ENCODE measurements around the gene AMN. TPM values are rescaled to one million over a fixed set of nuclear protein-coding genes. Genes with fewer than 3 reads are reported as not detected.

AMN gene
- total and polyA plus RNA-seq, 4 donors = 2.1 to 51.2 (median 8.6) TPM

DNA sequence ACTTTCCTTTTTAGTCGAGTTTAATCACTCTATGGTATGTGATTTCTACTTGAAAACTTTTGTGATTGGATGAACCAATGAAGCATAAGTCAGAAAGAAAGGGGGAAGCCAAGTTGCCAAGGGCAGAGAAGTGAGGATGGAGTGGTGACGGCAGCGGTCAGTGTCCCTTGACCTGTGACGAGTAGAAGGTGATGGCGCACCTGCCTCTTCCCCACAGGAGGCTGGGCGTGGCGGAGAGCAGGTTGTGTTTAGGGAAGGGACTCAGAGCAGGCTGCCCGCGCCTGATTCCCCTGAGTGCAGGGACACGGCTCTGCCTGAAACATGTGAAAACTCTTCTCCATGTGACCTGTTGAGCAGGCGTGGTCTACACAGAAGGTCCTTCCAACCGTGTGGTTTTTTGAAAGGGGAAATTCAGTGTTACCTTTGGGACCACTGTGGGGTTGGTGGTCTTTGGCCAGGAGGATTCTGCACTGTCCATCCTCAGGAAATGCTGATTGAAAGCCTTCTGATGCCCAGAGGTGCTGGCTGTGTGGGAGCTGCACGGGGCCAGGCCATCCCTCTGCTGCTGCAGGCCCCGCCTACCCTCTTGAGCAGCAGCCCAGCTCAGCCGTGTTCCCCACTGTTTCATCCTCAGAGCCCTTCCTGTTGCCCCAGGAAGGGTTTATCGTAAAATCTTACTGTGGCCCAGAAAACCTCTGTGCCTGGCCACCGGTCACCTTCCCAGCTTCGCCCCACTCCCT lies 23.5 kb upstream of the AMN start:
- WGBS = 94% methylated on average over 18 of the region's 18 CpGs
- Histone ChIP-seq H3K9ac (ENCODE audit: low read depth in 1 of 2, low read length in 2 of 2) (no peak overlapping the region), H3K27me3 (ENCODE audit: control insufficient read depth in 4 of 4, insufficient read depth in 4 of 4, low read length in 3 of 4) (no peaks in the 10 kb centered on the region), H3K9me3 (ENCODE audit: control insufficient read depth in 4 of 4, low read length in 3 of 4) (no peaks in the 10 kb centered on the region), H3K4me3 (ENCODE audit: low read depth in 1 of 3, low read length in 3 of 3) (no peak overlapping the region), H3K36me3 (ENCODE audit: control insufficient read depth in 4 of 4, insufficient read depth in 3 of 4, low read depth in 1 of 4, low read length in 3 of 4) (peaks cover 0 to 19% (median 10%) of the 10 kb centered on the region in 4 donors), H3K4me1 (ENCODE audit: control insufficient read depth in 4 of 4, insufficient read depth in 4 of 4, low read length in 3 of 4) (peaks cover 0 to 2% (median 0%) of the 10 kb centered on the region in 4 donors), H3K27ac (ENCODE audit: low read depth in 1 of 2, low read length in 2 of 2) (no peak overlapping the region)
- TF ChIP-seq EGR1 (IDR thresholded peaks at IDR 0.05; ENCODE audit: low read depth in 2 of 2) (no peak), HNF4A (conservative IDR thresholded peaks at IDR 0.05) (no peak), FOXA2 (IDR thresholded peaks at IDR 0.05) (no peak), GABPA (IDR thresholded peaks at IDR 0.05 in 1 of 2, conservative IDR thresholded peaks at IDR 0.05 in 1 of 2) (no peak)
- TF ChIP-seq, protein P1, sequence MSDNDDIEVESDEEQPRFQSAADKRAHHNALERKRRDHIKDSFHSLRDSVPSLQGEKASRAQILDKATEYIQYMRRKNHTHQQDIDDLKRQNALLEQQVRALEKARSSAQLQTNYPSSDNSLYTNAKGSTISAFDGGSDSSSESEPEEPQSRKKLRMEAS (IDR thresholded peaks at IDR 0.05) = no peak
- no peak for DNase-seq (ENCODE audit: low spot score)

DNA sequence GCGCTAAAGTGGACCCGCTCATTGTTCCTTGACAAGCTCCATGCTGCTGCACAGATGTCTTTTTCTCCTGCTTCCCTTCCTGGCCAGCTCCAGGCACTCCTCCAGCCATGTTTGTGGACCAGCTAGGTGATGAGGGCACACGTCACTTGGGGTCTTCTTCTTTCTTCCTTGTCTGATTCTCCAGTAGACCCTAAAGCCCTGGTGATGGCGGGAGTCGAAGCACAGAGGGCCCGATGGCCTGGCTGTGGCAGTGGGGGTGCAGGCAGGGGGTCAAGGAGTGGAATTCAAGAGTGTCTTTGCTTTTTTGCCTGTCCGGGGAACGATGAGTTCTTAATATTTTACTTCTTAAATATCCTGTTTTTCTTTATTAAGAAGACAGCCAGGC lies 23.0 kb upstream of the AMN start:
- TF ChIP-seq GABPA (IDR thresholded peaks at IDR 0.05 in 1 of 2, conservative IDR thresholded peaks at IDR 0.05 in 1 of 2) (no peak), RAD21 (IDR thresholded peaks at IDR 0.05) (no peak), HNF4G (IDR thresholded peaks at IDR 0.05) (no peak), EGR1 (IDR thresholded peaks at IDR 0.05; ENCODE audit: low read depth in 2 of 2) (no peak), RXRA (IDR thresholded peaks at IDR 0.05) (no peak), NR2F2 (IDR thresholded peaks at IDR 0.05) (no peak)
- TF ChIP-seq, protein P2, sequence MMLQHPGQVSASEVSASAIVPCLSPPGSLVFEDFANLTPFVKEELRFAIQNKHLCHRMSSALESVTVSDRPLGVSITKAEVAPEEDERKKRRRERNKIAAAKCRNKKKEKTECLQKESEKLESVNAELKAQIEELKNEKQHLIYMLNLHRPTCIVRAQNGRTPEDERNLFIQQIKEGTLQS (IDR thresholded peaks at IDR 0.05) = no peak
- WGBS = 99% methylated on average over 8 of the region's 8 CpGs
- DNase-seq (ENCODE audit: low spot score) = no peak
- no peak overlapping the region for H3K4me3 ChIP-seq (ENCODE audit: low read depth in 1 of 3, low read length in 3 of 3)
- no peak overlapping the region for H3K9ac ChIP-seq (ENCODE audit: low read depth in 1 of 2, low read length in 2 of 2)
- peaks cover 0 to 19% (median 10%) of the 10 kb centered on the region in 4 donors for H3K36me3 ChIP-seq (ENCODE audit: control insufficient read depth in 4 of 4, insufficient read depth in 3 of 4, low read depth in 1 of 4, low read length in 3 of 4)
- no peaks in the 10 kb centered on the region for H3K4me1 ChIP-seq (ENCODE audit: control insufficient read depth in 4 of 4, insufficient read depth in 4 of 4, low read length in 3 of 4)
- no peaks in the 10 kb centered on the region for H3K27me3 ChIP-seq (ENCODE audit: control insufficient read depth in 4 of 4, insufficient read depth in 4 of 4, low read length in 3 of 4)
- no peak overlapping the region for H3K27ac ChIP-seq (ENCODE audit: low read depth in 1 of 2, low read length in 2 of 2)
- H3K9me3 ChIP-seq (ENCODE audit: control insufficient read depth in 4 of 4, low read length in 3 of 4) = no peaks in the 10 kb centered on the region

DNA sequence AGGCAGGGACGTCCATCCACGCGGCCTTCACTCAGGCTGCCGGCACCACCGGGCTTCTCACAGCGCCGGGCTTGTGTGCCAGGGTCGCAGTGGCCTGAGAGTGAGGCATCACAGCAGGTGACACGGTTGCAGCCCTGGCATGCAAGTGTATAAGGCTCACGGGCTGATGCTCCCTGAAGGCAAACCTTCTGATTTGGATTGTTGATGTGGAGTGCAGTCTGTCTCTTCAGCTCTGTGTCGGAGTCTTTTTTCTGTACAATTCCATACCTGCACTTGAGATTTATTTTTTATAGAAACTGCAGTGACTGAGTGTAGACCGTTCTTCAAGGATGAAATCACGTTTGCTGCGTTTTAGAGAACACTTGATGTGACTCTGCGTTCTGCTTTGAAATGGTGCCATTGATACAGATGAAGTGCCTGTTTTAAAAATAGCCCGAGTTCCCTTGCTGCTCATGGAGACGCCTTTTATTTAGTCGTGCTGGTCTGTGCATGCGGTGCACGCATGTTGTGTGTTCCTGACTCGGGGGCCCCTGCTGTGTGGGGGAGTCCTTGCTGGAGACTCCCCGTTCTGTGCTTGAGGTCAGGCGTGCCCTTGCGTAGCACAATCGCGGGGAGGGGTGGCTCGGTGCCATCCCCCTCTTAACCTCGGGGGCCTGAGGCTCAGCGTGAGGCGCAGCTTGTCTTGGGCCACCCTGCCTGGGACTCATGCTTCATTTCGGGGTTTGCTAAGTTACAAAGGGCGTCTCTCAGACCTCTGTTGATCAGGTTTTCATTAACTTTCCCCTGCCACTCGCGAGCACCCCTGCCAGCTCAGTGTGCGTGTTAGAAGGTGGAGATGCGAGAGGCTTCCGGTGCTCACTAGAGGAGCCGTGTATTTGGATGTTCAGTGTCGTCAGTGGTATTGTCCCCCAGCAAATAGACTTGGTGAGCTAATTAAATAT lies 21.6 kb upstream of the AMN start:
- Histone ChIP-seq H3K4me3 (ENCODE audit: low read depth in 1 of 3, low read length in 3 of 3) (no peak overlapping the region), H3K27ac (ENCODE audit: low read depth in 1 of 2, low read length in 2 of 2) (no peak overlapping the region), H3K9ac (ENCODE audit: low read depth in 1 of 2, low read length in 2 of 2) (no peak overlapping the region), H3K36me3 (ENCODE audit: control insufficient read depth in 4 of 4, insufficient read depth in 3 of 4, low read depth in 1 of 4, low read length in 3 of 4) (peaks cover 0 to 29% (median 8%) of the 10 kb centered on the region in 4 donors), H3K9me3 (ENCODE audit: control insufficient read depth in 4 of 4, low read length in 3 of 4) (no peaks in the 10 kb centered on the region), H3K27me3 (ENCODE audit: control insufficient read depth in 4 of 4, insufficient read depth in 4 of 4, low read length in 3 of 4) (no peaks in the 10 kb centered on the region), H3K4me1 (ENCODE audit: control insufficient read depth in 4 of 4, insufficient read depth in 4 of 4, low read length in 3 of 4) (no peaks in the 10 kb centered on the region)
- TF ChIP-seq YY1 (IDR thresholded peaks at IDR 0.05) = no peak
- no peak for TF ChIP-seq SP1 (IDR thresholded peaks at IDR 0.05)
- TF ChIP-seq, protein P3, sequence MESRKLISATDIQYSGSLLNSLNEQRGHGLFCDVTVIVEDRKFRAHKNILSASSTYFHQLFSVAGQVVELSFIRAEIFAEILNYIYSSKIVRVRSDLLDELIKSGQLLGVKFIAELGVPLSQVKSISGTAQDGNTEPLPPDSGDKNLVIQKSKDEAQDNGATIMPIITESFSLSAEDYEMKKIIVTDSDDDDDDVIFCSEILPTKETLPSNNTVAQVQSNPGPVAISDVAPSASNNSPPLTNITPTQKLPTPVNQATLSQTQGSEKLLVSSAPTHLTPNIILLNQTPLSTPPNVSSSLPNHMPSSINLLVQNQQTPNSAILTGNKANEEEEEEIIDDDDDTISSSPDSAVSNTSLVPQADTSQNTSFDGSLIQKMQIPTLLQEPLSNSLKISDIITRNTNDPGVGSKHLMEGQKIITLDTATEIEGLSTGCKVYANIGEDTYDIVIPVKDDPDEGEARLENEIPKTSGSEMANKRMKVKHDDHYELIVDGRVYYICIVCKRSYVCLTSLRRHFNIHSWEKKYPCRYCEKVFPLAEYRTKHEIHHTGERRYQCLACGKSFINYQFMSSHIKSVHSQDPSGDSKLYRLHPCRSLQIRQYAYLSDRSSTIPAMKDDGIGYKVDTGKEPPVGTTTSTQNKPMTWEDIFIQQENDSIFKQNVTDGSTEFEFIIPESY (IDR thresholded peaks at IDR 0.05) = no peak
- no peak for TF ChIP-seq EGR1 (IDR thresholded peaks at IDR 0.05; ENCODE audit: low read depth in 2 of 2)
- TF ChIP-seq JUND (IDR thresholded peaks at IDR 0.05) = no peak
- TF ChIP-seq HNF4A (conservative IDR thresholded peaks at IDR 0.05) = no peak
- TF ChIP-seq, protein P4, sequence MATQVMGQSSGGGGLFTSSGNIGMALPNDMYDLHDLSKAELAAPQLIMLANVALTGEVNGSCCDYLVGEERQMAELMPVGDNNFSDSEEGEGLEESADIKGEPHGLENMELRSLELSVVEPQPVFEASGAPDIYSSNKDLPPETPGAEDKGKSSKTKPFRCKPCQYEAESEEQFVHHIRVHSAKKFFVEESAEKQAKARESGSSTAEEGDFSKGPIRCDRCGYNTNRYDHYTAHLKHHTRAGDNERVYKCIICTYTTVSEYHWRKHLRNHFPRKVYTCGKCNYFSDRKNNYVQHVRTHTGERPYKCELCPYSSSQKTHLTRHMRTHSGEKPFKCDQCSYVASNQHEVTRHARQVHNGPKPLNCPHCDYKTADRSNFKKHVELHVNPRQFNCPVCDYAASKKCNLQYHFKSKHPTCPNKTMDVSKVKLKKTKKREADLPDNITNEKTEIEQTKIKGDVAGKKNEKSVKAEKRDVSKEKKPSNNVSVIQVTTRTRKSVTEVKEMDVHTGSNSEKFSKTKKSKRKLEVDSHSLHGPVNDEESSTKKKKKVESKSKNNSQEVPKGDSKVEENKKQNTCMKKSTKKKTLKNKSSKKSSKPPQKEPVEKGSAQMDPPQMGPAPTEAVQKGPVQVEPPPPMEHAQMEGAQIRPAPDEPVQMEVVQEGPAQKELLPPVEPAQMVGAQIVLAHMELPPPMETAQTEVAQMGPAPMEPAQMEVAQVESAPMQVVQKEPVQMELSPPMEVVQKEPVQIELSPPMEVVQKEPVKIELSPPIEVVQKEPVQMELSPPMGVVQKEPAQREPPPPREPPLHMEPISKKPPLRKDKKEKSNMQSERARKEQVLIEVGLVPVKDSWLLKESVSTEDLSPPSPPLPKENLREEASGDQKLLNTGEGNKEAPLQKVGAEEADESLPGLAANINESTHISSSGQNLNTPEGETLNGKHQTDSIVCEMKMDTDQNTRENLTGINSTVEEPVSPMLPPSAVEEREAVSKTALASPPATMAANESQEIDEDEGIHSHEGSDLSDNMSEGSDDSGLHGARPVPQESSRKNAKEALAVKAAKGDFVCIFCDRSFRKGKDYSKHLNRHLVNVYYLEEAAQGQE (IDR thresholded peaks at IDR 0.05) = no peak
- DNase-seq (ENCODE audit: low spot score) = no peak
- 91% methylated on average over 39 of the region's 39 CpGs for WGBS

Measured in liver (tissue), 9 donors.